ENCODE measurements around the gene LMNA.

Gene LMNA

GRCh38 chr1:156081180-156081916, 33.2 kb upstream of the LMNA start:
- peak; percentile 80 for TF ChIP-seq MAX (IDR thresholded peaks at IDR 0.05)
- TF ChIP-seq ZBTB7A (IDR thresholded peaks at IDR 0.05; ENCODE audit: low read depth) = no peak

- no peak for TF ChIP-seq REST (IDR thresholded peaks at IDR 0.05; ENCODE audit: low read depth)
These were observed 32.6 kb upstream of the LMNA start for GRCh38 chr1:156081917-156082308.

GRCh38 chr1:156082309-156083091, 32.0 kb upstream of the LMNA start, which contains the start of gene MEX3A:
Gene MEX3A, minus strand, starts transcription at chr1:156082465. Its CDS starts 467 bp downstream, at chr1:156081998.
- TF ChIP-seq REST (IDR thresholded peaks at IDR 0.05; ENCODE audit: low read depth) = no peak
- TF ChIP-seq TEAD4 (IDR thresholded peaks at IDR 0.05) = peak; percentile 62
- TF ChIP-seq MAX (IDR thresholded peaks at IDR 0.05) = peak; percentile 67; the same call in 1 of the 2 replicates
- peak; percentile 61; the same call in 1 of the 2 replicates for TF ChIP-seq YY1 (IDR thresholded peaks at IDR 0.05; ENCODE audit: low read depth)
- no peak for TF ChIP-seq CEBPB (IDR thresholded peaks at IDR 0.05)
- TF ChIP-seq TAF1 (IDR thresholded peaks at IDR 0.05; ENCODE audit: low read depth) = peak; percentile 55; the same call in 1 of the 2 replicates
- peak; percentile 95 for TF ChIP-seq ZBTB7A (IDR thresholded peaks at IDR 0.05; ENCODE audit: low read depth)
- peak; percentile 57; the same call in 1 of the 2 replicates for TF ChIP-seq TCF12 (IDR thresholded peaks at IDR 0.05; ENCODE audit: low read depth)
- no peak for TF ChIP-seq FOXM1 (IDR thresholded peaks at IDR 0.05; ENCODE audit: borderline replicate concordance, low read depth)
- TF ChIP-seq NFIC (IDR thresholded peaks at IDR 0.05) = no peak; the same call in 1 of the 2 replicates
- TF ChIP-seq EP300 (IDR thresholded peaks at IDR 0.05; ENCODE audit: borderline replicate concordance) = no peak
- TF ChIP-seq RAD21 (IDR thresholded peaks at IDR 0.05; ENCODE audit: low read depth) = no peak
- peak; percentile 36; the same call in 1 of the 2 replicates for TF ChIP-seq EGR1 (IDR thresholded peaks at IDR 0.05)
- TF ChIP-seq USF1 (IDR thresholded peaks at IDR 0.05) = no peak
- 0 out of 2 replicates have a peak, but pooled peaks have one; percentile 17 for TF ChIP-seq CREB1 (IDR thresholded peaks at IDR 0.05; ENCODE audit: low read depth)

GRCh38 chr1:156083800-156084790, 30.4 kb upstream of the LMNA start:
- no peak for TF ChIP-seq NFIC (IDR thresholded peaks at IDR 0.05)
- TF ChIP-seq CREB1 (IDR thresholded peaks at IDR 0.05; ENCODE audit: low read depth) = no peak
- TF ChIP-seq TEAD4 (IDR thresholded peaks at IDR 0.05) = no peak
- no peak for TF ChIP-seq RAD21 (IDR thresholded peaks at IDR 0.05; ENCODE audit: low read depth)
- no peak for TF ChIP-seq USF1 (IDR thresholded peaks at IDR 0.05)
- no peak for TF ChIP-seq ZBTB7A (IDR thresholded peaks at IDR 0.05; ENCODE audit: low read depth)
- no peak for TF ChIP-seq EP300 (IDR thresholded peaks at IDR 0.05; ENCODE audit: borderline replicate concordance)
- no peak for TF ChIP-seq TAF1 (IDR thresholded peaks at IDR 0.05; ENCODE audit: low read depth)
- no peak for TF ChIP-seq REST (IDR thresholded peaks at IDR 0.05; ENCODE audit: low read depth)
- TF ChIP-seq YY1 (IDR thresholded peaks at IDR 0.05; ENCODE audit: low read depth) = no peak
- TF ChIP-seq CEBPB (IDR thresholded peaks at IDR 0.05) = no peak
- no peak for TF ChIP-seq EGR1 (IDR thresholded peaks at IDR 0.05)

All from Ishikawa (cell line).